HL-60 (cell line): ENCODE data around the gene ZNF35.

Experiments
- DNase-seq, 2 experiments: peaks; one replicate each; pipeline ENCODE4 v3.0.0-alpha.2; 2010 to 2020; ENCODE audit warnings: low read depth in 1 of 2, low spot score in 1 of 2
- H3K27ac ChIP-seq: fragments of 250-450 bp; sonication (Bioruptor Pico); replicated peaks from 2 replicates; pipeline ENCODE4 v1.5.1; 2020; ENCODE audit warnings: mild to moderate bottlenecking, moderate library complexity
- H3K27me3 ChIP-seq: fragments of 250-450 bp; sonication (Bioruptor Pico); 2 replicates; pipeline ENCODE4 v1.5.1; 2021; ENCODE audit warnings: mild to moderate bottlenecking, moderate library complexity; ENCODE audit not compliant: insufficient read depth, poor library complexity, severe bottlenecking
- H3K4me3 ChIP-seq: replicated peaks from 2 replicates; pipeline ENCODE4 v1.5.1; 2011; ENCODE audit warnings: mild to moderate bottlenecking, control low read depth, low read length; ENCODE audit not compliant: insufficient read depth
- GABPA ChIP-seq: IDR thresholded peaks from 2 replicates; pipeline ENCODE4 v1.6.1; 2012; ENCODE audit warnings: low read depth
- POLR2AphosphoS5 ChIP-seq: IDR thresholded peaks from 2 replicates; pipeline ENCODE4 v1.6.1; 2012; ENCODE audit warnings: low read depth
- SPI1 ChIP-seq: IDR thresholded peaks from 2 replicates; pipeline ENCODE4 v1.6.1; 2012; ENCODE audit warnings: low read depth, mild to moderate bottlenecking, borderline replicate concordance
- TF ChIP-seq, protein P1 (sequence below): IDR thresholded peaks from 2 replicates; pipeline ENCODE4 v1.6.1; 2012; ENCODE audit warnings: low read depth; ENCODE audit not compliant: insufficient replicate concordance
- TF ChIP-seq, protein P2 (sequence below): IDR thresholded peaks from one replicate; pipeline ENCODE4 v1.5.1; 2011; ENCODE audit warnings: low read length, control low read depth, inconsistent platforms; ENCODE audit not compliant: insufficient read depth

Gene ZNF35

DNA sequence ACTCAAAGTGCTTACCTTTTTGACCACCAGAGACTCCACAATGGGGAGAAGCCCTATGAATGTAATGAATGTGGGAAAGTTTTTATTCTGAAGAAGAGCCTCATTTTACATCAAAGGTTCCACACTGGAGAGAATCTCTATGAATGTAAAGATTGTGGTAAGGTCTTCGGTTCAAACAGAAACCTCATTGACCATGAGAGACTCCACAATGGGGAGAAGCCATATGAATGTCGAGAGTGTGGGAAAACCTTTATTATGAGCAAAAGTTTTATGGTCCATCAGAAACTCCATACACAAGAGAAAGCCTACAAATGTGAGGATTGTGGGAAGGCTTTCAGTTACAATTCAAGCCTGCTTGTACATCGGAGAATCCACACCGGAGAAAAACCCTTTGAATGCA, 5.5 kb upstream of the ZNF35 start:
- Histone ChIP-seq H3K27me3 (no peaks in the 10 kb centered on the region), H3K4me3 (no peak overlapping the region), H3K27ac (no peak overlapping the region)
- no peak for DNase-seq
- TF ChIP-seq, protein P1, sequence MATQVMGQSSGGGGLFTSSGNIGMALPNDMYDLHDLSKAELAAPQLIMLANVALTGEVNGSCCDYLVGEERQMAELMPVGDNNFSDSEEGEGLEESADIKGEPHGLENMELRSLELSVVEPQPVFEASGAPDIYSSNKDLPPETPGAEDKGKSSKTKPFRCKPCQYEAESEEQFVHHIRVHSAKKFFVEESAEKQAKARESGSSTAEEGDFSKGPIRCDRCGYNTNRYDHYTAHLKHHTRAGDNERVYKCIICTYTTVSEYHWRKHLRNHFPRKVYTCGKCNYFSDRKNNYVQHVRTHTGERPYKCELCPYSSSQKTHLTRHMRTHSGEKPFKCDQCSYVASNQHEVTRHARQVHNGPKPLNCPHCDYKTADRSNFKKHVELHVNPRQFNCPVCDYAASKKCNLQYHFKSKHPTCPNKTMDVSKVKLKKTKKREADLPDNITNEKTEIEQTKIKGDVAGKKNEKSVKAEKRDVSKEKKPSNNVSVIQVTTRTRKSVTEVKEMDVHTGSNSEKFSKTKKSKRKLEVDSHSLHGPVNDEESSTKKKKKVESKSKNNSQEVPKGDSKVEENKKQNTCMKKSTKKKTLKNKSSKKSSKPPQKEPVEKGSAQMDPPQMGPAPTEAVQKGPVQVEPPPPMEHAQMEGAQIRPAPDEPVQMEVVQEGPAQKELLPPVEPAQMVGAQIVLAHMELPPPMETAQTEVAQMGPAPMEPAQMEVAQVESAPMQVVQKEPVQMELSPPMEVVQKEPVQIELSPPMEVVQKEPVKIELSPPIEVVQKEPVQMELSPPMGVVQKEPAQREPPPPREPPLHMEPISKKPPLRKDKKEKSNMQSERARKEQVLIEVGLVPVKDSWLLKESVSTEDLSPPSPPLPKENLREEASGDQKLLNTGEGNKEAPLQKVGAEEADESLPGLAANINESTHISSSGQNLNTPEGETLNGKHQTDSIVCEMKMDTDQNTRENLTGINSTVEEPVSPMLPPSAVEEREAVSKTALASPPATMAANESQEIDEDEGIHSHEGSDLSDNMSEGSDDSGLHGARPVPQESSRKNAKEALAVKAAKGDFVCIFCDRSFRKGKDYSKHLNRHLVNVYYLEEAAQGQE: no peak
- no peak for TF ChIP-seq GABPA
- TF ChIP-seq POLR2AphosphoS5: no peak
- TF ChIP-seq, protein P2, sequence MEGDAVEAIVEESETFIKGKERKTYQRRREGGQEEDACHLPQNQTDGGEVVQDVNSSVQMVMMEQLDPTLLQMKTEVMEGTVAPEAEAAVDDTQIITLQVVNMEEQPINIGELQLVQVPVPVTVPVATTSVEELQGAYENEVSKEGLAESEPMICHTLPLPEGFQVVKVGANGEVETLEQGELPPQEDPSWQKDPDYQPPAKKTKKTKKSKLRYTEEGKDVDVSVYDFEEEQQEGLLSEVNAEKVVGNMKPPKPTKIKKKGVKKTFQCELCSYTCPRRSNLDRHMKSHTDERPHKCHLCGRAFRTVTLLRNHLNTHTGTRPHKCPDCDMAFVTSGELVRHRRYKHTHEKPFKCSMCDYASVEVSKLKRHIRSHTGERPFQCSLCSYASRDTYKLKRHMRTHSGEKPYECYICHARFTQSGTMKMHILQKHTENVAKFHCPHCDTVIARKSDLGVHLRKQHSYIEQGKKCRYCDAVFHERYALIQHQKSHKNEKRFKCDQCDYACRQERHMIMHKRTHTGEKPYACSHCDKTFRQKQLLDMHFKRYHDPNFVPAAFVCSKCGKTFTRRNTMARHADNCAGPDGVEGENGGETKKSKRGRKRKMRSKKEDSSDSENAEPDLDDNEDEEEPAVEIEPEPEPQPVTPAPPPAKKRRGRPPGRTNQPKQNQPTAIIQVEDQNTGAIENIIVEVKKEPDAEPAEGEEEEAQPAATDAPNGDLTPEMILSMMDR: no peak
- no peak for TF ChIP-seq SPI1

DNA sequence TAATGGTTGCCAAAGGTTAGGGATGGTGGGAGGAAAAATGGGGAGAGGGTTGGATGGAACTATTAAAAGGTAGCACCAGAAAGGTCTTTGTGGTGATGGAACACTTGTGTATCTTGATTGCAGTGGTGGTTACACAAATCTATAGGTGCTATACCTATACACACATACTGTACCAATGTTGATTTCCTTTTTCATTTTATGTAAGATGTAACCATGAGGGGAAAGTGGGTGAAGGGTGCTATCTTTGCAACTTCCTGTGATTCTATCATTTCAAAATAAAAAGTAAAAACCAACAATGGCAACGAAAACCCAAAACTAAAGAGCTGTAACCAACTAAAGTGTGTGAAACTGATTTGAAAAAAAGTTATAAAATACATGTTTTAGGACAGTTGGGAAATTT, 761 bp upstream of the ZNF35 start:
- Histone ChIP-seq H3K4me3 (no peak overlapping the region), H3K27me3 (no peaks in the 10 kb centered on the region), H3K27ac (no peak overlapping the region)
- TF ChIP-seq GABPA: no peak
- no peak for DNase-seq

DNA sequence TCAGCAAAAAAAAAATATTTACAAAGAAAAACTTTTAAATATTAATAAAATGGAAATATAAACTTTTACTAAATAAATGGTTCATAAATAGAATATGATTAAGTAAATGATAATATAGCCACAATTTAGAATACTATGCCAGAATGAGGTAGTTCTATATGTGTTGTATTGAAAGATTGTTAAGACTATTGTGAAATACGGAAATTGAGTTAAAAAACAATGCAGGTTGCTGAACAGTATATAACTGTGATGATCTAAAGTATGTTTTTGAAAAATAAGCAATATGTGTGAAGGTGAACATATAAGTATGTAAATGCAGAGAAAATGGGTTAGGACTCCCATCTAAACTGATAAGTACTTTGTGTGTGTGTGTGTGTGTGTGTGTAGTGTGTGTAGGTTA, 1.2 kb downstream of the ZNF35 start:
- no peak for DNase-seq
- Histone ChIP-seq H3K27ac (no peak overlapping the region), H3K4me3 (no peak overlapping the region), H3K27me3 (no peaks in the 10 kb centered on the region)
- TF ChIP-seq GABPA (no peak), POLR2AphosphoS5 (no peak), SPI1 (no peak)
- TF ChIP-seq, protein P1: no peak
- TF ChIP-seq, protein P2: no peak

DNA sequence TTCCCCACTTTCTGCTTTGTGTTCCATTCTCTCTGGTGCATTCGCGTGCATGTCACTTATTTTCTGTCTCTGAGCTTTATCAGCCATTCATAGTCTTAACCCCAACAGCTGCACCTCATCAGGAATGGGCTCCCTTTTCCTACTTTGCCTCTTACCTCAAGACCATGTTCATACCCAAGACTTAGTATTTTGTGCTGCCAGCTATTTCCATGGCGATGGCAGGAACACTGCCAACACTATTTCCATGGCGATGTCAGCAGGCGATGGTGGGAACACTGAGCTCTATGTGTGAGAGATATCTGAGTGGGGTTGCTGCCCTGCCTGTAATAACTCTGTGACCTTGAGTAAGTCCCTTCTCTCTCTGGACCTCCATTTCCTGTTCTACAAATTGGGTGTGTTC, 5.5 kb downstream of the ZNF35 start:
- TF ChIP-seq, protein P1: no peak
- no peak for TF ChIP-seq SPI1
- TF ChIP-seq GABPA: no peak
- TF ChIP-seq, protein P2: no peak
- no peak for TF ChIP-seq POLR2AphosphoS5
- H3K27ac ChIP-seq: no peak overlapping the region
- H3K27me3 ChIP-seq: no peaks in the 10 kb centered on the region
- no peak overlapping the region for H3K4me3 ChIP-seq
- DNase-seq: no peak
